Stimulated activated CD8-positive, alpha-beta memory T cell treated with anti-CD3 and anti-CD28 coated beads, Interleukin-7, amount 100 ng/mL, for 4 hours (primary cell): ENCODE measurements around the gene SHC1.

Source experiments
- DNase-seq, 2 donors: peaks; one replicate each; pipeline ENCODE4 v3.0.0-alpha.2; 2020; ENCODE audit warnings: low read depth in 2 of 2

Gene SHC1

GRCh38 chr1:154957091-154957657, 13.4 kb downstream of the SHC1 start:
- DNase-seq, result no peak

GRCh38 chr1:154956544-154956941, 14.0 kb downstream of the SHC1 start:
- no peak for DNase-seq

- DNase-seq, result peak; percentile 58 to 73
Measured at GRCh38 chr1:154955718-154956543, 14.6 kb downstream of the SHC1 start, which contains the start of gene PBXIP1. TSS of gene PBXIP1 (minus strand) at chr1:154956099. CDS start at chr1:154953721, 2,378 bp downstream.

- DNase-seq, result peak; percentile 63 to 75
Measured at GRCh38 chr1:154955039-154955717, 15.4 kb downstream of the SHC1 start.

- no peak for DNase-seq
Measured at GRCh38 chr1:154954541-154954940, 16.0 kb downstream of the SHC1 start.

- no peak for DNase-seq
Measured at GRCh38 chr1:154953611-154954038, 16.9 kb downstream of the SHC1 start.

GRCh38 chr1:154952664-154953063, 17.9 kb downstream of the SHC1 start:
- DNase-seq, result no peak

- DNase-seq, result peak in 1 of 2 donors; percentile 37
Measured at GRCh38 chr1:154951901-154952657, 18.5 kb downstream of the SHC1 start.

GRCh38 chr1:154948079-154948478, 22.5 kb downstream of the SHC1 start:
- no peak for DNase-seq

GRCh38 chr1:154945962-154946850, 24.3 kb downstream of the SHC1 start:
- no peak for DNase-seq

- DNase-seq, result no peak
Measured at GRCh38 chr1:154945160-154945961, 25.2 kb downstream of the SHC1 start.

- no peak for DNase-seq
Measured at GRCh38 chr1:154944401-154945159, 26.0 kb downstream of the SHC1 start.

- no peak for DNase-seq
Measured at GRCh38 chr1:154943649-154944400, 26.7 kb downstream of the SHC1 start.

- no peak for DNase-seq
Measured at GRCh38 chr1:154941333-154942013, 29.1 kb downstream of the SHC1 start.

- no peak for DNase-seq
Measured at GRCh38 chr1:154940651-154941194, 29.8 kb downstream of the SHC1 start.

- DNase-seq, result no peak
Measured at GRCh38 chr1:154940213-154940560, 30.4 kb downstream of the SHC1 start.

GRCh38 chr1:154938604-154939399, 31.7 kb downstream of the SHC1 start:
- no peak for DNase-seq
